HG02571 (cell line): ENCODE results near the gene MYF6.

Experiments used
- ATAC-seq: cut with Tn5 transposase; IDR thresholded peaks from one replicate; pipeline ENCODE4 v1.9.1; 2021; ENCODE audit warnings: mild to moderate bottlenecking, moderate library complexity; ENCODE audit not compliant: unreplicated experiment

Gene MYF6

DNA sequence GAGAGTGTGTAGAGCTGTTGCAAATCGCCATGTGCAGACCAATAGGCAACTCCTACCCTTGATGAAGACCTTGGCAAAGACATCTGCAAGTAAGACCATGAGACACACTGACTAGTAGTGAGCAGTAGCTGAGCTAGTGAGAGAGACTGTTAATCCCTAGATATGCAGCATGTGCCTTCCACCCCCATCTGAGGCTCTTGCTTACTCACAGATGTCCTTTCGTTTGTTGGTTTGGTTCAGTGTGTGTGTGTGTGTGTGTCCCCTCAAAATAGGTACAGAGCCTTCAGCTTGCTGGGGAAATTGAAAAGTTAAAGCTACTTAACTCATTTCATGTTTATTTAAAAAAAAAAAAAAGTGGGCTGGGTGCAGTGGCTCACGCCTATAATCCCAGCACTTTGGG is 46.8 kb downstream of the MYF6 start:
- ATAC-seq: no peak

DNA sequence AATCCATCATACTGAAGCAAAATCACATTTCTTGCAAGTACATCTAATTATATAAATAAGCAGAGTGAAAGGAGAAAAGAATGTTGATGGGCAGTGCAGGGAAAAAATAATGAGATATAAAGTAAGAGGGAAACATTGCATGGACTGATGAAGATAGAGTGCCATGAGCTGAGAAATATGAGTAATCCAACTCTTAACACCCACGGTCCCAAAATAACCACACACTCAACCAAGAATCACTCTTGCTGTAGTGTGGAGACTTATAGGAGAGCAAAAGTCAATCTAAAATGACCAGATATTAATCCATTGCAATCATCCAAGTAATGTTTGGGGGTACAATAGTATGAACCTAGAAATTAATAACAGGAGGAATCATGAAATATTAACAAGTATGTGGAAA is 49.4 kb downstream of the MYF6 start:
- peak; percentile 77 for ATAC-seq
